ENCODE measurements around the gene PAFAH2.
"Not testable (repeated sequence)": the region's sequence is repeated elsewhere in the genome, so short reads cannot be mapped to it uniquely, and the experiment has no call there.

The PAFAH2 gene

GRCh38 chr1:25985171-25985570 is 12.7 kb downstream of the PAFAH2 start:
- DNase-seq (ENCODE audit: low read depth), result no peak

- DNase-seq (ENCODE audit: low read depth), result no peak
Measured at GRCh38 chr1:25979210-25979609, 18.7 kb downstream of the PAFAH2 start.

- no peak for DNase-seq (ENCODE audit: low read depth)
Measured at GRCh38 chr1:25978403-25978802, 19.5 kb downstream of the PAFAH2 start.

- DNase-seq (ENCODE audit: low read depth), result no peak
Measured at GRCh38 chr1:25977801-25978200, 20.1 kb downstream of the PAFAH2 start.

- no peak for DNase-seq (ENCODE audit: low read depth)
Measured at GRCh38 chr1:25973610-25974321, 24.1 kb downstream of the PAFAH2 start.

- no peak for DNase-seq (ENCODE audit: low read depth)
Measured at GRCh38 chr1:25971811-25972180, 26.1 kb downstream of the PAFAH2 start.

- DNase-seq (ENCODE audit: low read depth), result no peak
Measured at GRCh38 chr1:25971066-25971810, 26.6 kb downstream of the PAFAH2 start.

GRCh38 chr1:25967308-25967707 is 30.6 kb downstream of the PAFAH2 start:
- no peak for DNase-seq (ENCODE audit: low read depth)

GRCh38 chr1:25959611-25960010 is 38.3 kb downstream of the PAFAH2 start:
- no peak for DNase-seq (ENCODE audit: low read depth)

GRCh38 chr1:25958465-25958864 is 39.4 kb downstream of the PAFAH2 start:
- DNase-seq (ENCODE audit: low read depth), result peak; percentile 71

GRCh38 chr1:25955553-25955952 is 42.3 kb downstream of the PAFAH2 start:
- DNase-seq (ENCODE audit: low read depth), result no peak

GRCh38 chr1:25954282-25954938 is 43.5 kb downstream of the PAFAH2 start:
- DNase-seq (ENCODE audit: low read depth), result no peak

- no peak for DNase-seq (ENCODE audit: low read depth)
Measured at GRCh38 chr1:25952841-25953401, 44.9 kb downstream of the PAFAH2 start.

GRCh38 chr1:25948641-25949040 is 49.2 kb downstream of the PAFAH2 start:
- no peak for DNase-seq (ENCODE audit: low read depth)

GRCh38 chr1:25947027-25947426 is 50.8 kb downstream of the PAFAH2 start:
- no peak for DNase-seq (ENCODE audit: low read depth)

- DNase-seq (ENCODE audit: low read depth), result no peak
Measured at GRCh38 chr1:25945761-25946160, 52.1 kb downstream of the PAFAH2 start.

- no peak for DNase-seq (ENCODE audit: low read depth)
Measured at GRCh38 chr1:25944986-25945385, 52.9 kb downstream of the PAFAH2 start.

- DNase-seq (ENCODE audit: low read depth), result not testable (repeated sequence)
Measured at GRCh38 chr1:25943511-25943910, 54.4 kb downstream of the PAFAH2 start.

- no peak for DNase-seq (ENCODE audit: low read depth)
Measured at GRCh38 chr1:25936947-25937346, 60.9 kb downstream of the PAFAH2 start.

GRCh38 chr1:25933479-25934365 is 64.1 kb downstream of the PAFAH2 start:
- DNase-seq (ENCODE audit: low read depth), result no peak

GRCh38 chr1:25932811-25933400 is 65.0 kb downstream of the PAFAH2 start:
- DNase-seq (ENCODE audit: low read depth), result not testable (repeated sequence)
